MM.1S (cell line): ENCODE results near the gene GNRH2.

ENCODE experiments used
- CTCF ChIP-seq: fragments of 300-600 bp; sonication (generic); IDR thresholded peaks from 2 replicates; pipeline ENCODE4 v1.5.1; 2016; ENCODE audit warnings: antibody characterized with exemption, low read length, mixed read lengths
- EZH2 ChIP-seq: fragments of 300-600 bp; sonication (generic); optimal IDR thresholded peaks from 2 replicates; pipeline ENCODE3; 2017; ENCODE audit warnings: low read depth, mild to moderate bottlenecking, antibody characterized with exemption, low read length, mixed read lengths
- EZH2phosphoT487 ChIP-seq: fragments of 300-600 bp; sonication (generic); IDR thresholded peaks from 2 replicates; pipeline ENCODE4 v1.6.1; 2018; ENCODE audit warnings: antibody characterized with exemption, low read length

GRCh38 chr20:2998728-2999127, 44.7 kb upstream of the GNRH2 start:
- no peak for TF ChIP-seq CTCF
- no peak for TF ChIP-seq EZH2phosphoT487
- no peak for TF ChIP-seq EZH2
